OCI-LY1 (cell line): Measurements from ENCODE around the gene PLAC9.
"Not testable (repeated sequence)": the region's sequence is repeated elsewhere in the genome, so short reads cannot be mapped to it uniquely, and the experiment has no call there.

ENCODE experiments used
- H2AFZ ChIP-seq: fragments of 200-600 bp; sonication (generic), shearing (Covaris generic); 2 replicates; pipeline ENCODE4 v1.6.0; 2014; ENCODE audit warnings: antibody characterized with exemption, mild to moderate bottlenecking, low read length
- H3F3A ChIP-seq: fragments of 200-600 bp; sonication (generic), shearing (Covaris generic); 2 replicates; pipeline ENCODE4 v1.6.0; 2014; ENCODE audit warnings: mild to moderate bottlenecking, antibody characterized with exemption, low read length, moderate library complexity; ENCODE audit not compliant: insufficient read depth
- H3K27ac ChIP-seq: fragments of 200-600 bp; sonication (generic); 2 replicates; pipeline ENCODE4 v1.5.1; 2014; ENCODE audit warnings: low read length, mixed run types, mild to moderate bottlenecking, low read depth; ENCODE audit not compliant: poor library complexity, severe bottlenecking
- H3K27me3 ChIP-seq: fragments of 200-600 bp; sonication (generic); 2 replicates; pipeline ENCODE4 v1.6.0; 2014; ENCODE audit warnings: antibody characterized with exemption, mild to moderate bottlenecking, low read length, moderate library complexity; ENCODE audit not compliant: insufficient read depth
- H3K36me3 ChIP-seq: fragments of 200-600 bp; sonication (generic); 2 replicates; pipeline ENCODE4 v1.6.1; 2014; ENCODE audit warnings: mild to moderate bottlenecking, antibody characterized with exemption, low read length, moderate library complexity, mixed read lengths; ENCODE audit not compliant: insufficient read depth
- H3K4me1 ChIP-seq: fragments of 200-600 bp; sonication (generic); 2 replicates; pipeline ENCODE4 v1.5.1; 2014; ENCODE audit warnings: mild to moderate bottlenecking, low read length, moderate library complexity; ENCODE audit not compliant: insufficient read depth, severe bottlenecking
- H3K4me2 ChIP-seq: fragments of 200-600 bp; sonication (generic), shearing (Covaris generic); 2 replicates; pipeline ENCODE4 v1.6.1; 2014; ENCODE audit warnings: low read length
- H3K4me3 ChIP-seq: fragments of 200-600 bp; sonication (generic); 2 replicates; pipeline ENCODE4 v1.5.1; 2014; ENCODE audit warnings: low read length, low read depth, mild to moderate bottlenecking, mixed read lengths; ENCODE audit not compliant: poor library complexity, severe bottlenecking
- H3K79me2 ChIP-seq: fragments of 200-600 bp; shearing (Covaris generic); 2 replicates; pipeline ENCODE4 v1.6.1; 2016; ENCODE audit warnings: mixed run types, low read length, mixed read lengths; ENCODE audit not compliant: insufficient read depth
- H3K9ac ChIP-seq: fragments of 200-600 bp; sonication (generic), shearing (Covaris generic); 2 replicates; pipeline ENCODE4 v1.6.1; 2014; ENCODE audit warnings: mild to moderate bottlenecking, low read length, mixed read lengths
- H3K9me2 ChIP-seq: fragments of 200-600 bp; sonication (generic), shearing (Covaris generic); 2 replicates; pipeline ENCODE4 v1.6.1; 2014; ENCODE audit warnings: low read depth, mild to moderate bottlenecking, low read length, mixed read lengths
- H3K9me3 ChIP-seq: fragments of 200-600 bp; shearing (Covaris generic); 2 replicates; pipeline ENCODE4 v1.6.1; 2014; ENCODE audit warnings: low read length, mixed read lengths
- H4K20me1 ChIP-seq: fragments of 200-600 bp; sonication (generic), shearing (Covaris generic); 2 replicates; pipeline ENCODE4 v1.6.0; 2016; ENCODE audit warnings: mild to moderate bottlenecking, low read length; ENCODE audit not compliant: insufficient read depth
- EZH2 ChIP-seq: fragments of 200-600 bp; sonication (generic), shearing (Covaris generic); IDR thresholded peaks from 2 replicates; pipeline ENCODE4 v1.8.0; 2017; ENCODE audit warnings: borderline replicate concordance, mixed run types, mild to moderate bottlenecking, antibody characterized with exemption, low read length, moderate library complexity, mixed read lengths
- TF ChIP-seq, protein P1 (sequence below): fragments of 200-600 bp; sonication (generic), shearing (Covaris generic); IDR thresholded peaks from 2 replicates; pipeline ENCODE4 v1.5.1; 2017; ENCODE audit warnings: mild to moderate bottlenecking, antibody characterized with exemption, low read length, moderate library complexity, mixed read lengths

PLAC9 gene

DNA sequence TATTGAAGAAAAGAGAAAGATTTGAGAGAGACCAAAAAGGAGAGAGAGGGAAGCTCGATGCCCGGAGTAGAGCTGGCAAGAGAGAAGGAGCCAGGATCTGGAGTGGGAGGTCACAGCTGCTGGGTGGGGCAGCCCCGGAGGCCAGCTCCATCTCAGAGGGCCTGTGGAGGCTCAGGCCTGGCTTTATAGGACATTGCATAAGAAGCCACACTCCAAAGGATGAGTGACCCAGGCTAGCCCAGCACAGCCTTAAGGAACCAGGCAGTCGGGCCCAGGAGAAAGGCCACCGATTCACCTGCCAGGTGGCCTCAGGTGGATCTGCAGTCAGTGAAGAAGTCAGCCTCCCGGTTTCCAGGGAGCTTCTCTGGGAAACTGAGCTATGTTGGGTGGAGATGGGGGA lies 676 bp downstream of the PLAC9 start:
- Histone ChIP-seq H3K9me3 (no peaks in the 10 kb centered on the region), H3K27ac (no peak overlapping the region), H3K27me3 (no peaks in the 10 kb centered on the region), H3K4me2 (no peak overlapping the region), H3K9ac (no peak overlapping the region), H3K4me1 (no peaks in the 10 kb centered on the region), H2AFZ (no peak overlapping the region), H3K36me3 (no peaks in the 10 kb centered on the region), H3K9me2 (no peaks in the 10 kb centered on the region), H3F3A (no peaks in the 10 kb centered on the region), H3K79me2 (no peaks in the 10 kb centered on the region), H4K20me1 (no peaks in the 10 kb centered on the region), H3K4me3 (no peak overlapping the region)
- TF ChIP-seq, protein P1, sequence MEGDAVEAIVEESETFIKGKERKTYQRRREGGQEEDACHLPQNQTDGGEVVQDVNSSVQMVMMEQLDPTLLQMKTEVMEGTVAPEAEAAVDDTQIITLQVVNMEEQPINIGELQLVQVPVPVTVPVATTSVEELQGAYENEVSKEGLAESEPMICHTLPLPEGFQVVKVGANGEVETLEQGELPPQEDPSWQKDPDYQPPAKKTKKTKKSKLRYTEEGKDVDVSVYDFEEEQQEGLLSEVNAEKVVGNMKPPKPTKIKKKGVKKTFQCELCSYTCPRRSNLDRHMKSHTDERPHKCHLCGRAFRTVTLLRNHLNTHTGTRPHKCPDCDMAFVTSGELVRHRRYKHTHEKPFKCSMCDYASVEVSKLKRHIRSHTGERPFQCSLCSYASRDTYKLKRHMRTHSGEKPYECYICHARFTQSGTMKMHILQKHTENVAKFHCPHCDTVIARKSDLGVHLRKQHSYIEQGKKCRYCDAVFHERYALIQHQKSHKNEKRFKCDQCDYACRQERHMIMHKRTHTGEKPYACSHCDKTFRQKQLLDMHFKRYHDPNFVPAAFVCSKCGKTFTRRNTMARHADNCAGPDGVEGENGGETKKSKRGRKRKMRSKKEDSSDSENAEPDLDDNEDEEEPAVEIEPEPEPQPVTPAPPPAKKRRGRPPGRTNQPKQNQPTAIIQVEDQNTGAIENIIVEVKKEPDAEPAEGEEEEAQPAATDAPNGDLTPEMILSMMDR: no peak
- no peak for TF ChIP-seq EZH2

DNA sequence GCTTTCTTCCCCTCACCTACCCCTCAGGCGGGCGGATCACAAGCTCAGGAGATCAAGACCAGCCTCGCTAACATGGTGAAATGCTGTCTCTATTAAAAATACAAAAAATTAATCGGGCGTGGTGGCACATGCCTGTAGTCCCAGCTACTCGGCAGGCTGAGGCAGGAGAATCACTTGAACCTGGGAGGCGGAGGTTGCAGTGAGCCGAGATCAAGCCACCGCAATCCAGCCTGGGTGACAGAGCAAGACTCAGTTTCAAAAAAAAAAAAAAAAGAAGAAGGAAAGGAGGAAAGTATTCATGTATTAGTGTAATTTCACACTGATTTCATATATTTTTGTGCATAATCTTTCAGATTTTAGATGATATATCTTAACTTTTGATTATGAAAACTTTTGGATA lies 1.2 kb downstream of the PLAC9 start:
- H3F3A ChIP-seq, H3K4me3 ChIP-seq, H3K9me2 ChIP-seq, H3K9me3 ChIP-seq, H3K27ac ChIP-seq, H3K79me2 ChIP-seq, H3K36me3 ChIP-seq, H4K20me1 ChIP-seq, H2AFZ ChIP-seq, H3K27me3 ChIP-seq, H3K4me1 ChIP-seq, H3K4me2 ChIP-seq, H3K9ac ChIP-seq: not testable (repeated sequence)

DNA sequence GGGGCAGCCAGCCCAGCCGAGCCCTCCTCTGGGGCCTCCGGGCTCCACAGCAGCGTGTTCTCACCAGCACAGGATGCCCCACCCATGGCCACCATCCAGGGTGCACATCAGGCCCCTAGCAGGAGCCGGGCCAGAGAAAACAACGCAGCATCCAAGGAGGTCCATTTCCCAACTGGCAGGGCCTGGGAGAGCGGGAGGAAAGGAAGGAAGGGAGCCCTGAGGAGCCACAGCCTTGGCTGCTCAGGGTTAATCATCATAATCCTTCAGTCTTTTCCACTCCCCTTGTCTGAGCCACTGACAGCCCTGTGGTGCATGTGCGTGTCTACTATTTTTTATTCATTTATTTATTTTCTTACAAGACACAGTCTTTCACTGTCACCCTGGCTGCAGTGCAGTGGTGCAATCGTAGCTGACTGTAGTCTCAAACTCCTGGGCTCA lies 3.6 kb downstream of the PLAC9 start:
- Histone ChIP-seq H4K20me1 (no peaks in the 10 kb centered on the region), H3K9me2 (no peaks in the 10 kb centered on the region), H3K79me2 (no peaks in the 10 kb centered on the region), H2AFZ (no peak overlapping the region), H3F3A (no peaks in the 10 kb centered on the region), H3K9ac (no peak overlapping the region), H3K9me3 (no peaks in the 10 kb centered on the region), H3K36me3 (no peaks in the 10 kb centered on the region), H3K4me3 (no peak overlapping the region), H3K27me3 (no peaks in the 10 kb centered on the region), H3K27ac (no peak overlapping the region), H3K4me1 (no peaks in the 10 kb centered on the region), H3K4me2 (no peak overlapping the region)
- no peak for TF ChIP-seq EZH2
- TF ChIP-seq, protein P1: no peak

DNA sequence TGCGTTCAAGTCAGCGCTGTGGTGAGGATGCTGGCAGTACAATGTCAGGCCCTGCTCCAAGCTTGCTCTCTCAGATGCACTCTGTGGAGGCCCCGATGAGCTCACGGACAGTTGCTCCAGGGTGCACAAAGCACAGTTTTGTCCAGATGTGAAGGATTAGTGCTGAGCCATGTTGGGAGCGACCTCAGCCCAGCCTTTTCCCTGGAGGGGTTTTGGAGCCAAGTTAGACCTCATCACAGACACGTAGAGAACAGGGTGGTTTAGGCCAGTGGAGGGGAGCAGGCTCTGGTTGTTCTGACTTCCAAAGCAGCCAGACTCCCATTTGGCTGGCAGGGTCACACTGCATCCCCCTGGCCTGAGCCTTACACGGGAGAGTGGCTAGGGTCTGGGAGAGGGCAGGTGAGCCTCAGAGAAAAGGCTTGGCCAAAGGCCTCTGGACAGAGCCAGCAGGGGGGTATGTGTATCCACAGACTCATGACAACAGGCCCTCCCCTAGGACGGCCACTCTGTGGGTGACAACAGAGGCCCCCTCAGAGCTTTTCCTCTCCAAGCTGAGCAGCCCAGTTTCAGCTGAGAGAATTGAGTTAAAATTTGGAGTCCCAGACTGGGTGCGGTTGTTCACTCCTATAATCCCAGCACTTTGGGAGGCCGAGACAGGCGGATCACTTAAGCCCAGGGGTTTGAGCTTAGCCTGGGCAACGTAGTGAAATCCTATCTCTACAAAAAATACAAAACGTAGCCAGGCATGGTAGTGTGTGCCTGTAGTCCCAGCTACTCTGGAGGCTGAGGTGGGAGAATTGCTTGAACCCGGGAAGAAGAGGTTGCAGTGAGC lies 4.7 kb downstream of the PLAC9 start:
- Histone ChIP-seq H3K4me1 (no peaks in the 10 kb centered on the region), H3K27ac (no peak overlapping the region), H4K20me1 (no peaks in the 10 kb centered on the region), H3F3A (no peaks in the 10 kb centered on the region), H3K79me2 (no peaks in the 10 kb centered on the region), H3K4me3 (no peak overlapping the region), H3K4me2 (no peak overlapping the region), H3K36me3 (no peaks in the 10 kb centered on the region), H2AFZ (no peak overlapping the region), H3K27me3 (no peaks in the 10 kb centered on the region), H3K9me3 (no peaks in the 10 kb centered on the region), H3K9me2 (no peaks in the 10 kb centered on the region), H3K9ac (no peak overlapping the region)
- TF ChIP-seq, protein P1: no peak
- no peak for TF ChIP-seq EZH2
